Measurements from ENCODE around the gene OXCT2. TPM values are rescaled to one million over a fixed set of nuclear protein-coding genes. Genes with fewer than 3 reads are reported as not detected.

Gene OXCT2
- total and polyA plus RNA-seq, 8 donors, result 0.55 to 2.3 (median 0.97) TPM

GRCh38 chr1:39759436-39759726 is 11.8 kb downstream of the OXCT2 start:
- ATAC-seq (no peak), DNase-seq (no peak), FAIRE-seq (no peak)
- no peaks in the 10 kb centered on the region for H3K9me3 ChIP-seq
- H3K27me3 ChIP-seq, result no peaks in the 10 kb centered on the region
- no peaks in the 10 kb centered on the region for H3K4me1 ChIP-seq
- H3K27ac ChIP-seq, result no peak overlapping the region
- intact Hi-C loops (cut with DNase I), result no loop called here
- H3K36me3 ChIP-seq, result peaks cover 0 to 20% (median 0%) of the 10 kb centered on the region in 3 donors
- TF ChIP-seq CTCF (IDR thresholded peaks at IDR 0.05), result no peak
- H3K4me3 ChIP-seq, result no peak overlapping the region

GRCh38 chr1:39758556-39759435 is 12.4 kb downstream of the OXCT2 start:
- Histone ChIP-seq H3K27ac (no peak overlapping the region), H3K36me3 (peaks cover 0 to 26% (median 0%) of the 10 kb centered on the region in 3 donors), H3K4me1 (no peaks in the 10 kb centered on the region), H3K4me3 (no peak overlapping the region), H3K9me3 (no peaks in the 10 kb centered on the region), H3K27me3 (no peaks in the 10 kb centered on the region)
- TF ChIP-seq CTCF (IDR thresholded peaks at IDR 0.05), result no peak
- ATAC-seq, result no peak
- WGBS, 2 donors, result 95% methylated on average over 16 of the region's 16 CpGs
- intact Hi-C loops (cut with DNase I), result no loop called here
- FAIRE-seq, result no peak
- DNase-seq, result no peak

- WGBS, 2 donors, result 85 to 87% methylated on average over 5 of the region's 5 CpGs
- peaks cover 4 to 39% (median 13%) of the 10 kb centered on the region in 3 donors for H3K36me3 ChIP-seq
- DNase-seq, result no peak
- ATAC-seq, result no peak
- FAIRE-seq, result no peak
- no peak overlapping the region for H3K27ac ChIP-seq
- TF ChIP-seq CTCF (IDR thresholded peaks at IDR 0.05), result no peak
- H3K27me3 ChIP-seq, result no peaks in the 10 kb centered on the region
- intact Hi-C loops (cut with DNase I), result no loop called here
- no peaks in the 10 kb centered on the region for H3K4me1 ChIP-seq
- no peak overlapping the region for H3K4me3 ChIP-seq
- H3K9me3 ChIP-seq, result no peaks in the 10 kb centered on the region
Observed at GRCh38 chr1:39757501-39757900, 13.6 kb downstream of the OXCT2 start.

GRCh38 chr1:39755965-39756659 is 15.0 kb downstream of the OXCT2 start:
- Histone ChIP-seq H3K4me3 (no peak overlapping the region), H3K27me3 (no peaks in the 10 kb centered on the region), H3K36me3 (peaks cover 8 to 50% (median 24%) of the 10 kb centered on the region in 3 donors), H3K9me3 (no peaks in the 10 kb centered on the region), H3K27ac (no peak overlapping the region), H3K4me1 (no peaks in the 10 kb centered on the region)
- FAIRE-seq (no peak), DNase-seq (no peak), ATAC-seq (no peak)
- TF ChIP-seq CTCF (IDR thresholded peaks at IDR 0.05), result no peak
- intact Hi-C loops (cut with DNase I), result no loop called here
- WGBS, 2 donors, result 80 to 82% methylated on average over 9 of the region's 9 CpGs

All from pancreas (tissue), 10 donors.